SK-N-DZ (cell line): ENCODE results near the gene MED1.
"Not testable (repeated sequence)": the region's sequence is repeated elsewhere in the genome, so short reads cannot be mapped to it uniquely, and the experiment has no call there.

ENCODE experiments used
- DNase-seq: peaks from one replicate; pipeline ENCODE4 v3.0.0-alpha.2; 2015; ENCODE audit warnings: low spot score

Gene MED1

GRCh38 chr17:39443326-39443725, 7.7 kb downstream of the MED1 start:
- no peak for DNase-seq

GRCh38 chr17:39439868-39440267, 11.2 kb downstream of the MED1 start:
- DNase-seq, result not testable (repeated sequence)

GRCh38 chr17:39429600-39429999, 21.5 kb downstream of the MED1 start:
- no peak for DNase-seq

- no peak for DNase-seq
Measured at GRCh38 chr17:39416141-39416540, 34.9 kb downstream of the MED1 start.

GRCh38 chr17:39410279-39410678, 40.8 kb downstream of the MED1 start:
- no peak for DNase-seq

GRCh38 chr17:39408360-39408759, 42.7 kb downstream of the MED1 start:
- no peak for DNase-seq

GRCh38 chr17:39406951-39407350, 44.1 kb downstream of the MED1 start:
- no peak for DNase-seq

GRCh38 chr17:39405436-39405835, 45.6 kb downstream of the MED1 start:
- no peak for DNase-seq

GRCh38 chr17:39404542-39405378, 46.3 kb downstream of the MED1 start:
- no peak for DNase-seq

- no peak for DNase-seq
Measured at GRCh38 chr17:39402890-39403605, 48.0 kb downstream of the MED1 start.

GRCh38 chr17:39402244-39402889, 48.7 kb downstream of the MED1 start:
- DNase-seq, result peak; percentile 96

- DNase-seq, result peak; percentile 87
Measured at GRCh38 chr17:39401412-39402243, 49.4 kb downstream of the MED1 start, which contains the start of gene FBXL20. TSS of gene FBXL20 (minus strand) at chr17:39401626. CDS start at chr17:39401402, 224 bp downstream.

- DNase-seq, result no peak
Measured at GRCh38 chr17:39400547-39401411, 50.3 kb downstream of the MED1 start.

GRCh38 chr17:39399791-39400190, 51.3 kb downstream of the MED1 start:
- DNase-seq, result no peak

- no peak for DNase-seq
Measured at GRCh38 chr17:39393736-39394135, 57.3 kb downstream of the MED1 start.

GRCh38 chr17:39391448-39391847, 59.6 kb downstream of the MED1 start:
- DNase-seq, result no peak

- DNase-seq, result no peak
Measured at GRCh38 chr17:39385040-39385439, 66.0 kb downstream of the MED1 start.

GRCh38 chr17:39380144-39380543, 70.9 kb downstream of the MED1 start:
- no peak for DNase-seq

GRCh38 chr17:39376434-39376833, 74.6 kb downstream of the MED1 start:
- DNase-seq, result no peak

- not testable (repeated sequence) for DNase-seq
Measured at GRCh38 chr17:39367805-39368204, 83.3 kb downstream of the MED1 start.
